ENCODE data around the gene PYGB.

Gene PYGB

DNA sequence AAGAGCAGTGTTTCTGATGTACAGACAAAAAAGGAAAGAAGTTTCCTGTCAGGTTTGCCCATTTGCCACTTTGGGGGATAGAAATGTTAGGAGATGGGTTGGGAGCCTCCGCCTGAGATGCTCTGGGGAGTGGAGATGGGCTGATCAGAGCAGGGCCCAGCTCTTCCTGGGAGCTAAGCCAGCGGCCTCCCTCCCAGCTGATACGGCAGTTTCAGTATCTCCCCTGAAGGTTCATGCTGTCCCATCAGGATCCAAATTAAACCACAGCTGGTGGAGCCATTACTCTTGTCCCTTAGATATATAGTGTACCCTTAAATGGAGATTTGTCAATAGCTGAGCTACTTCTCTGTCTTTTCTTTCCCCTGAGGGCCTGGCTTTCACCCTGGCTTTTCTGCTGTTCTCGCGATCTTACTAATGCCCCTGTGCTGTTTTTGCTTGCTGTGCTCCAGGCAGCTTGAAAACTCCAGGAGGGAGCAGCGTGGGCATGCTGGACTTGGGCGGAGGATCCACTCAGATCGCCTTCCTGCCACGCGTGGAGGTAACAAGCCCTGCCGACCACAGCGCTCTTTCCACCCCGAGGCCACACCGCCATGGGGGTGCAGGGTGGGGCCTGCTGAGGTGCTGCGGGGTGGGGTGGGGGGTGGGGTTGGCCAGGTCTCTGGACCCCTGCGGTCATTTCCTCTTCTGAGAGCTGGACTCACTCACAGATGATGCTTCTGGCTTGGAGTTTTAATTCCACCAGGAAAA is 31.5 kb upstream of the PYGB start:
- DNase-seq (ENCODE audit: low read depth): no peak

DNA sequence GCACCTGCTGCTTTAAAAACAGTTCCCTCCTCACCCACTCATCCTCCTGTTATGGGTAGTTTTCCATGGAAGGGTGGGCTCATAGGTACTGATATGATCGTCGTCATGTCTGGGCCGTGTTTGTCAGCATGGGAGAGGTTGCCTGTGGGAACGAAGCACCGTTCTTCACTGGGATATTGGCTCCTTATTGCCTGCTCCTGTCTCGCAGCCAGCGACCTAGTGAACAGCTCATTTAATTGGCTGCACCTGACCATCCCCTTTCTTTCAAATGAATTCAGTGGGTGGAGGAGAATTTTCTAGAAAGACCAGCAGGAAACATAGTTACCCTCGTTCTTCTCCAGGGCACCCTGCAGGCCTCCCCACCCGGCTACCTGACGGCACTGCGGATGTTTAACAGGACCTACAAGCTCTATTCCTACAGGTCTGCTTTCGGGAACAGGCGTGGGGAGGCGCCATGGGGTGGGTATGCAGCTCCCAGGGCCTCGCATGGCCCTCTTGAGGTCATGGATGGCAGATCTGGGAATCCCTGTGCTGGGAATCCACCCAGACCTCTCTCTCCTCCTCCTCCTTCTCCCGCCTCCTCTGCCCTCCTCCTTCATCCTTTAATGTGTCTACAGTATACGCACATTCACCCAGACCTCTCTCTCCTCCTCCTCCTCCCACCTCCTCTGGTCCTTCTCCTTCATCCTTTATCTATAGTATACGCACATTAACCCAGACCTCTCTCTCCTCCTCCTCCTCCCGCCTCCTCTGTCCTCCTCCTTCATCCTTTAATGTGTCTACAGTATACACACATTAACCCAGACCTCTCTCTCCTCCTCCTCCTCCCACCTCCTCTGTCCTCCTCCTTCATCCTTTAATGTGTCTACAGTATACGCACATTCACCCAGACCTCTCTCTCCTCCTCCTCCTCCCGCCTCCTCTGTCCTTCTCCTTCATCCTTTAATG is 30.4 kb upstream of the PYGB start:
- DNase-seq (ENCODE audit: low read depth): no peak

DNA sequence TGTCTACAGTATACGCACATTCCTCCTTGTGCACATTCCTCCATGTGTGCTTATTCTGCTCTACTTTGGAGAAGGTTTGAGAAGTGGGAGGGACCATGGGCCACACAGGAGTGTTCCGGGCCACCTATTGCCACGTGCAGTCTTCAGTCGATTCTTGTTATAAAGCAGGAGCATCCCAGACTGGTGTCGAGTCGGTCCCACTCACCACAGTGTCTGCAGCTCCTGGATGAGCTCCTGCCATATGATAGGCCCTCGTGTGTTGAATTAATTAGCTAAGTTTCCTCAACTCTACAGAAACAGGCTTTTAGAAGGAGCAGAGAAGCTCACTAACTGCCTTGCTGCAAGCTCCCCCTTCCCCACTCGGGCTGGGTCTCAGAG is 29.8 kb upstream of the PYGB start:
- DNase-seq (ENCODE audit: low read depth): no peak

DNA sequence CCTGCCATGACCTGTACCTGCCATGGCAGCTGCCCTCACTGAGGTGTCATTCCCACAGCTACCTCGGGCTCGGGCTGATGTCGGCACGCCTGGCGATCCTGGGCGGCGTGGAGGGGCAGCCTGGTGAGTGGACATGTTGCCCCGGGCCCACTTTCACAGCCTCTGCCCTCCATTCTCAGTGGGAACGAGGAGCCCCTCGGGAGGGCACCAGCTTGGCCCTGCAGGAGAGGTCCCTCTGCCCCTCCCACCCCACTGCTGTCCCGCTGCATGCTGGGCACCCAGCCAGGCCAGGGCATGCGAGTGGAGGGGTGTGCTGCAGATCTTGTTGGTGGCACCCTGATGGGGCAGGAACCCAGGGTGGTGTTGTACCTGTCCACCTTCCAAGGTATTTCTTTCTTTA is 29.4 kb upstream of the PYGB start:
- DNase-seq (ENCODE audit: low read depth): no peak

DNA sequence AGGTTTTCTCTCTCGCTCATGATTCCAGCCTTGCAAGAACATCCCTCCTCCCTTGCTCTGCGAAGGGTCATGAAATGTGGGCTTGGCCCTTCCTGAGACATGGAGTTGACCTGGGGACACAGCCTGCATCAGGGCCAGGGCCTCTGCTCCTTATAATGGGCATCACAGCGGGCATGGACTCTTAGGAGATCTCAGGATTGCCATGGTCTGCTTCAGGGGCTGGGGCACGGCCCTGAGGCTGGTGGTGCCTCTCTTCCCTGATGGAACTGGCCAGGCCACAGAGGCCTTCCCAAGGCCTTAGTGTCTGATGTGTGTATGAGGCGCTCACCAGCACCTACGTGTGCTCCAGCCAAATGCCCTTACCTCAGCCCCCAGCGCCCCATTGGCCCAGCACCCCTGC is 28.5 kb upstream of the PYGB start:
- no peak for DNase-seq (ENCODE audit: low read depth)

DNA sequence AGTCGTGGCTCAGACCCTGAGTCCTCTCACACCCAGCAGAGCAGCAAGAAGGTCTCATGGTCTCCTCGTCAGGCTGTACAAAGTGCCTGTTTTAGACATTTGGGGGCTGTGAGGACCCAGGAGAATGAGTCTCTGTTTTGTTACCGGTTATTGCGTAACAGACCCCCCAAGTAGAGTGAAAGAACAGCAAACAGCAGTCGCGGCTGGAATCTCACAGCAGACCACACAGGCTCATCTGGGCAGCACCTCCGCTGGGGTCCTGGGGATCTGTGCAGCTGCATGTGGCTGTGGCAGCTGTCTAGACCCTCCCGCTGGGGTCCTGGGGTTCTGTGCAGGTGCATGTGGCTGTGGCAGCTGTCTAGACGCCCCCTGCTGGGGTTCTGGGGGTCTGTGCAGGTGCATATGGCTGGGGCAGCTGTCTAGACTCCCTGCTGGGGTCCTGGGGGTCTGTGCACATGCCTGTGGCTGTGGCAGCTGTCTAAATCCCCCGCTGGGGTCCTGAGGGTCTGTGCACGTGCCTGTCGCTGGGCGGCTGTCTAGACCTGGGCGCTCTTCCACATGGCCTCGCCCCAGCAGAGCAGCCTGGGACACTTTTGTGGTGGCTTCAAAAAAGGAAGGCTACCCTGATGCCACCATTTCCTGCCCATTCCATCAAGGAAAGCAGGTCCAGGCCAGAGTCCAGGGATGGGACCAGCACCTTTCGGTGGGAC is 27.7 kb upstream of the PYGB start:
- no peak for DNase-seq (ENCODE audit: low read depth)

DNA sequence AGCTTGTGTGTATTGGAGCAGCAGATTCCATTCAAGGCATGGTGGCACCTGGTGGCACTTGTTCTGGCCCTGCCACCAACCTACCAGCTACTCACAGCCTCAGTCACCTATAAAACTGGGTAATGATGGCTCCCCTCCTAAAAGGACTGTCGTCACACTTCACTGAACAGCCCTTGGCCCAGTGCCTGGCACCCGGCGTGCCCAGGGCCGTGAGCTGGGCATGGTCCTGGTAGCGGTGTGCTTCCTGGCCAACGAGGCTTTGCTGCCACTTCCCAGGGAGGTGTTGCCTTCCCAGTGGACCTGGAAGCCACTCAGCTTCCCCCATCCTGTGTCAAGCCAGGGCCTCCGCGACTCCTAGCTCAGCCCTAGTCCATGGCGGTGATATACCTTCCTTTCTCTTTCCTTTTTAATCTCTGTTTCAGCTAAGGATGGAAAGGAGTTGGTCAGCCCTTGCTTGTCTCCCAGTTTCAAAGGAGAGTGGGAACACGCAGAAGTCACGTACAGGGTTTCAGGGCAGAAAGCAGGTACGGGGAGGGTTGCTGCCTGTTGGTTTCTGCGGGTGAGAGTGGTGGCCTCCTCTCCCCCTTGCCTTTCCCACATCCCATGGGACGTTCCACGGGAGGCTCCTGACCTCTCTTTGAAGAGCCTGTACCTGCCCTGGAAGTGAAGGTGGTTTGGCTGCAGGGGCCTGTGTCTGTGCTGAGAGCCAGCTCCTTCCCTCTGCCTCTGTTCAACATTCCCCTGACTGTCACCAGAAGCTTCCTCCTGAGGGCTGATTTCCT is 26.9 kb upstream of the PYGB start:
- no peak for DNase-seq (ENCODE audit: low read depth)

DNA sequence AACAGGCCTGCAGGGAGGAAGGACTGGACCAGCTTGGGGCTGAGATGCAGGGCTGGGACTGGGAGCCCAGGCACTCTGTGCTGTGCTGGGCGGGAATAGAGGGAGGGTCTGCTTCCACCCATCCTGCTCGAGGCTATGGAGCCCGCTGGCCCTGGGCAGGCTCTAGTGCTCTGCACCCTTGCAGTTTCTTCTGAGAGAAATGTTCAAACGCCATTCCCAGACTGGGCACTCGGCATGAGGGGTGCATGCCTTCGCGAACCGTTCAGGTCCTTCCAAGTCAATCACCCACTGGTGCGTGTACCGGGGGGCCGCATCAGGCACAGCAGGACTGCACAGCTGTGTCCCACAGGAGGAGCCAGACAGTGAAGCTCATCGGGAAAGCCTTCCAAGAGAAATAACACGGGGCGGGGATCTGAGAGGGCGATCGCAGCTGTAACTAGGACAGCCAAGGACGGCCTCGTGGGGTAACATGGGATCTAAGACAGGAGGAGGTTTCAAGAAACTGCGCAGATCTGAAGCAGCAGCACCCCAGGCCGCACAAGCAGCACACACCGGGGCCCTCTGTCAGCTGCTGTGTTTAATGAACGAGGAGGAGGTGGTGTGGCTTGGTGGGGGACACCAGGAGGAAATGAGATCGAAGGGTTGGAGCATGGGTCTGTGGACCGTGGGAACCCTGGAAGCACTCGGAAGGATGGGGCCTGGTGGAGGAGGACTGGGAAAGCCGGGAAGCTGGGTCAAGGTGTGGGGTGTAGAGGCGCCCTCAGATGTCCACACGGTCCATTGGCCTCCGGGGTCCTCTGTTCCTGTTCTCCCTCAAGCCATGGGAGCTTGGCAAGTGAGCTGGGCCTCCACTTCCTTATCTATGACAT is 26.1 kb upstream of the PYGB start:
- DNase-seq (ENCODE audit: low read depth): no peak

DNA sequence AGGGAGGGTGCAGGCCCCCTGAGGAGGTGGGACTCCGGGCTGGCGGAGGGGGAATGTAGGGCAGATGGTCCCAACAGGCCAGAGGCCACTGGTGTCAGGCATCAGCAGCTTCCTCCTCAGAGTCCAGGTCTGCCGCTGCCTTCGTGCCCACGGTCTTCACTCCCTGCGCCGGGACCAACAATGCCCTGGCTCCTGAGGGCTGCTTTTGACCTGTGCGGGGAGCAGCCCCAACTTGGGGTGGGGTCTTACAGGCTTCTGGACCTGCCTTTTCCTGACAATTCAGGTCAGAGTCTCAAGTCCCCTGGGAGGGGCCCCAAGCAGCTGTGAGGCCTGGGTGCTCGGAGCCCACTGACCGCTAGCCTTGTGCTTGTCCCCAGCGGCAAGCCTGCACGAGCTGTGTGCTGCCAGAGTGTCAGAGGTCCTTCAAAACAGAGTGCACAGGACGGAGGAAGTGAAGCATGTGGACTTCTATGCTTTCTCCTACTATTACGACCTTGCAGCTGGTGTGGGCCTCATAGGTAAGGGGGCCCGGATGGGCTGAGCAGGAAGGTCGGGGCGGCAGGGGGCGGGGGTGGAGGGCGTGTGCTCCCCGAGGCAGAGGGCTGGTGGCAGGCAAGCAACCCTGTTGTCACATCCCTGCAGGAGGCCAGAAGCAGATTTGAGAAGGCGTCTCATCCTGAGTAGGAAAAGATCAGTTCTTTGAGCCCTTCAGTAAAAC is 25.3 kb upstream of the PYGB start:
- DNase-seq (ENCODE audit: low read depth): no peak

DNA sequence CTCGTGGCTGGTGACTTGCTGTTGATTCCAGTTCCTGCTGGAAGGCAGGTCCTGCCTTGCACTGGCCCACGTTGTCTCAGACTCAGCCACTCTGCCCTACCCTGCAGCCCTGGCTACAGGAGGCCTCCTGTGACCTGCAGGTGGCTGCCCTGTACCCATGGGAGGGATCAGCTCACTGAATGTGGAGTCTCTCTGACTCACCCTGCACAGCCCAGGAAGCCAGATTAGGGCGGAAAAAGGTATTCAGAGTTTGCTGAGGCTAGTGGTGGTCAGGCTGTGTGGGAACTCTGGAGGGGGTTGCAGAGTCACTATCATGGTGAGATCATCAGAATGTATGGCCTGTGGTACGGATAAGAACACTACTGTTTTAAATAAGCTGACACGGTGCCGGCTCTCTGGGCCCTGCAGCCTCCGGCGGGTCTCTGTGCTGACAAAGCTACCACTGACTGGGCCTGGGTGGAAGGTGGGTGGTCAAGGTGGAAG is 24.7 kb upstream of the PYGB start:
- peak; percentile 45 for DNase-seq (ENCODE audit: low read depth)

DNA sequence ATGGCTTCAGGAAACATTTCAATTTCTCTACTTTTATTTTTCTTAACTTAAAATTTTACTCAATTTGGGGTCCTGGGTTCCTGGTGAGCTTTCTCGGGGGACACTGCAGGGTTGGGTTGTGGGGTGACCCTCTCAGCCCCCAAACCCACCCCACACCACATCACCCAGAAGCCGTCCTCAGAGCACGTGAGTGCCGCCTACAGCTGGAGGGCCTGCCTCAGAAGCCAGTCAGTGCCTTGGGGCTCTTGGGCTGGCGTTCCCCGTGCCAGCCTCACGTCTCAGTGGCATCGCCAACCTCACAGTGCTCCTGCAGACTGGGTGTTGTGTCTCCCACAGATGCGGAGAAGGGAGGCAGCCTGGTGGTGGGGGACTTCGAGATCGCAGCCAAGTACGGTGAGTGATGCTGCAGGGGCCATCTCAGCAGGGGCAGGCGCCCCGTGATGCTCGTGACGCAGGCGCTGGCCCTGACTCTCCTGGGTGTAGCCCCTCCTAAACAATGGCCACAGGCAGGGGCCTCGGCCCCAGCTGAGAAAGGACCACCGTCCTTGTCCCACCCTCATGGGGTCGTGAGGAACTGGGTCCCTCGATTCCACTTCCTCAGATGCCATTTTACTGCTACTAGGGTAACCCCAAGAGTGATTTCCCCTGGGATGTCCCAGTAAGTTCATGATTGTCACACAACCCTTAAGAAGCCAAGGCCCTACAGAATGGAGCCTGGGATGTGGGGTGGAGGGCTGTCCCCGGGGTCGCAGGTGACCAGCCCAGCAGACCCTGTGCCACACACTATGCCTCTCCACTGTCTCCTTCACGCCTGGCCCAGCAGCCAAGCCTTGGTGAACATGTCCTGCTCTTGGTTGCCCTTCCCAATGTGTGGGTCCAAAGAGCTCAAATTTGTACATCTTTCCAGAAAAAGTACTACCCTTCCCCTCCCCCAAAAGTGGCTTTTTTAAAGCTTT is 23.8 kb upstream of the PYGB start:
- DNase-seq (ENCODE audit: low read depth): no peak

DNA sequence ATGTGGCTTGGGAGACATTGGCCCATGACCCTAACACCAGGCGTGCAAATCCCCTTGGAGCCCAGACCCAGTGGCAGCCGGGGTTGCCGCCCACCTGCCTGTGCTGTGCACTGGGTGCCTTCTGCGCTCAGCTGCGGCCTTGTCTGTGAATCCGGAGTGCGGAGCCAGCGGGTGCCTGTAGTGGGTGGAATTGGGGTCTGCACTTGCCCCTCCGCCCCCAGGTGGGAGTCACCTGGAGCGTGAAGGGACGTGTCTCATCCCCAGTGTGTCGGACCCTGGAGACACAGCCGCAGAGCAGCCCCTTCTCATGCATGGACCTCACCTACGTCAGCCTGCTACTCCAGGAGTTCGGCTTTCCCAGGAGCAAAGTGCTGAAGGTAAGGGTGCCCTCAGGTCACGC is 22.9 kb upstream of the PYGB start:
- no peak for DNase-seq (ENCODE audit: low read depth)

DNA sequence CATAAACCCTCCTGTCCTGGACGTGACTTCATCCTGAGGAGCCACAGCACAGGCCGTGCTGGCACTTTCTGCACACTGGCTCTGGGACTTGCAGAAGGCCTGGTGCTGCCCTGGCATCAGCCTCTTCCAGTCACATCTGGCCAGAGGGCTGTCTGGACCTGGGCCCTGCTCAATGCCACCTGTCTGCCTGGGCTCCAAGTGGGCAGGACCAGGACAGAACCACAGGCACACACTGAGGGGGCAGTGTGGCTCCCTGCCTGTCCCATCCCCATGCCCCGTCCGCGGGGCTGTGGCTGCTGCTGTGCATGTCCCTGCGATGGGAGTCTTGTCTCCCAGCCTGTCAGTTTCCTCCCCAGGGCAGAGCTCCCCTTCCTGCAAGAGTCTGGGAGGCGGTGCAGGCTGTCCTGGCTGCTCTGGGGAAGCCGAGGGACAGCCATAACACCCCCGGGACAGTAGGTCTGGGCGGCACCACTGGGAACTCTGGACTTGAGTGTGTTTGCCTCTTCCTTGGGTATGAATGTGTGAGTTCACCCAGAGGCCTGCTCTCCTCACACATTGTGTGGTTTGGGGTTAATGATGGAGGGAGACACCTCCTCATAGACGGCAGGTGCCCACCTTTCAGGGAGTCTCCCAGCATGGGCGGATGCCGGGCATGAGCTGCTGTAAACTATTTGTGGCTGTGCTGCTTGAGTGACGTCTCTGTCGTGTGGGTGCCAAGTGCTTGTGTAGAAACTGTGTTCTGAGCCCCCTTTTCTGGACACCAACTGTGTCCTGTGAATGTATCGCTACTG is 22.0 kb upstream of the PYGB start:
- no peak for DNase-seq (ENCODE audit: low read depth)

DNA sequence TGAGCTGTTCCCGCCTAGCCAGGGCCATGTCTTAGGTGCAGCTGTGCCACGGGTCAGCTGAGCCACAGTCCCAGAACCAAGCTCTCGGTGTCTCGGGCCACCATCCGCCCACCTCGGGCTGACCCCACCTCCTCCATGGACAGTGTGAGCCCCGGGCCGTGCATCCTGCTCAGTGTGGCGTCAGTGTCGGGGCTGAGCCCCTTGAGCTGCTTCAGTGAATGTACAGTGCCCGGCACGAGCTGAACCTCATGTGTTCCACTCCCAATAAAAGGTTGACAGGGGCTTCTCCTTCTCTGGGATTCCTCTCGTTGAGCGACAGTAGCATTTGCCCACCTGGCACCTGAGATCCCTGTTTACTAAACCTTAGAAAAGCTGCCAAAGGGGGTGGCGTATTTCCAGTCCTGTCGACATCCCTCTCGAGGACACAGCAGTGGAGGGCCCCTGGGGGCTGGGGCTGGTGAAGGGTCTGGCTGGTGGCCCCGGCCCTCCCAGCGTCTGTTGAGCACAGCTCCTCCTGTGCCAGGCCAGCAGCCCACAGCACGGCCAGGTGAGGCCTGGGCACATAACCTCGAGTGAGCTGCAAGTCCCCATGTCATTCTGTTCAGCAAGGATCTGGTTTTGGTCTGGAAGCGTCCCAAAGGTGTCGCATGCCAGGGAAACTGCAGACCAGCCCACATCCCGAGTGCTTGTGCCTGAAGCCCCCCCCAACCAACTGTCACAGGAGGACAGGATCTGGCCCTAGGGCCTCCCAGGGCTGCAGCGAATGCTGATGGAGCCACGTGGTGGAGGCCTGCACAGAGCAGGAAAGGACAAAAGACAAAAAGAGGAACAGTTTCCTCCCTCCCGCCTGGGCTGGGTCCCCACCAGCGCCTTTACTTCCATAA is 21.2 kb upstream of the PYGB start:
- no peak for DNase-seq (ENCODE audit: low read depth)

DNA sequence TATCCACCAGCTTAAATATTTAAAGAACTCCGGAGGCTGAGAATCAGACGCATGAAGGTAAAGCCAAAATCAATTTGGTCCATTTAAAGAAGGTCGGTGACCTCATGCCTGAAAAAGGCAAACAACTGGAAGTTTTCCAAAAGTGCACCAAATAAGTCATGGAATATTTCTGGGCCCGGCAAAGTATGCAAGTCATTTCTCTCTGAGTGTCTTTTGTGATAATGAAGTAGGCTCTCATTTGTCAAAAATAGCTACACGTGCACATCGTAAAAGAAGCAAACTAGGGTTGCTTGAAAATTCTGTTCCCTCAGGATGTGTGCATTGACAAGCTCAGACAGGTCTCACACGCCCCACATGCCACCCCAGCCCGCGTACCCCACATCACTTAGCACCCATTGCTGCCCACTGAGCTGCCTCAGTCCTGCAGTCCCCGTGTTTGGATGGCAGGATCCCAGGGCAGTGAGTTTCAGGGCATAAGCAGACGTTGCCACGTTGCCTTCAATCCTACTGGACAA is 20.5 kb upstream of the PYGB start:
- peak; percentile 60 for DNase-seq (ENCODE audit: low read depth)

DNA sequence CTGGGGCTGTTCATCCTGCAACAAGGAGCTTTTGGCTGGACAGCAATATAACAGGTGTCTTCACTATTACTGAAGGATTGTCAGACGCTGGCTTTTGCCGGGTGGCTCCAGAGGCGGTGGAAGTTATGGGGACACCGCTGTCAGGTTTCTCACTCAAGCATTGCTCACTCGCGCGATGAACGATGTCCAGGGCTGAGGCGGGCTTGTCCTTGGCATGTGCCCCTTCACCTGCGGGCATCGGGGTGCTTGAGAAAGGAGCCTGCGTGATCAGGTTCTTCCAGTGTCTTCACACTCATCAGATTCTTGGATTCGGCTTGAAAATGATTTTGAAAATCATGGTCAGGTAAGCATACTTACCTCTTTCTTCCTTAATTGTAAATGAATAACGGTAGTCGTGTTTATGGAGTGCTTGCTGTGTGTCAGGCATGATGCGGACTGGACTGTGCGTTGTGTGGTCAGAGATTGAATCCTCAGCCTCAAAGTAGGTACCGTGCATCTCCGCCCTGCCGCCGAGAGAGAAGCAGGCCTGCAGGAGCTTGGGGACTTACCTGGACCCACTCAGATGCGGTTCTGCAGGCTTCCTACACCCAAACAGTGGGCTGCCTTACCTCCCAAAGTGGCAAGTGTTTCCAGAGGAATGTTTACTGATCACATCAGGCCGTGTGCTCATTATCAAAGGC is 18.3 kb upstream of the PYGB start:
- DNase-seq (ENCODE audit: low read depth): no peak

Data from GM04503 (cell line).